HEK293T (cell line): ENCODE data around the gene PDE3A.

Experiments used
- CTCF ChIA-PET: fragments of 350-600 bp; formaldehyde crosslinking; extraction: SDS; loops from one replicate; lab custom pipeline; 2021; ENCODE audit warnings: antibody characterized with exemption, inconsistent platforms; lab: Yijun Ruan, JAX
- POLR2A ChIA-PET: fragments of 350-600 bp; formaldehyde crosslinking; extraction: SDS; loops from one replicate; lab custom pipeline; 2020; ENCODE audit warnings: antibody characterized with exemption, inconsistent platforms; lab: Yijun Ruan, JAX
- DNase-seq: peaks from one replicate; pipeline ENCODE4 v3.0.0; 2012; ENCODE audit warnings: mixed read lengths; ENCODE audit errors: extremely low spot score
- ARNT ChIP-seq: fragments of 450-650 bp; IDR thresholded peaks from 2 replicates; pipeline ENCODE4 v1.6.1; 2017; ENCODE audit warnings: mild to moderate bottlenecking
- BHLHE40 ChIP-seq: fragments of 450-650 bp; IDR thresholded peaks from 2 replicates; pipeline ENCODE4 v1.6.1; 2016; ENCODE audit warnings: mild to moderate bottlenecking, moderate library complexity, borderline replicate concordance
- CTBP1 ChIP-seq: fragments of 450-650 bp; IDR thresholded peaks from 2 replicates; pipeline ENCODE4 v1.6.1; 2016; ENCODE audit warnings: borderline replicate concordance
- ELF4 ChIP-seq: fragments of 450-650 bp; IDR thresholded peaks from 2 replicates; pipeline ENCODE4 v1.6.1; 2017; ENCODE audit warnings: antibody characterized with exemption
- FOXA1 ChIP-seq: fragments of 450-650 bp; IDR thresholded peaks from 2 replicates; pipeline ENCODE4 v1.6.1; 2016; ENCODE audit warnings: mild to moderate bottlenecking
- FOXK2 ChIP-seq: fragments of 450-650 bp; IDR thresholded peaks from 2 replicates; pipeline ENCODE4 v1.6.1; 2016; ENCODE audit warnings: mild to moderate bottlenecking
- FOXM1 ChIP-seq: fragments of 450-650 bp; IDR thresholded peaks from 2 replicates; pipeline ENCODE4 v1.6.1; 2017; ENCODE audit warnings: mild to moderate bottlenecking, borderline replicate concordance
- HDGF ChIP-seq: fragments of 450-650 bp; IDR thresholded peaks from 2 replicates; pipeline ENCODE4 v1.6.1; 2017; ENCODE audit warnings: antibody characterized with exemption, borderline replicate concordance
- L3MBTL2 ChIP-seq: fragments of 450-650 bp; conservative IDR thresholded peaks from 2 replicates; pipeline ENCODE4 v1.6.1; 2016; ENCODE audit warnings: mild to moderate bottlenecking
- LEF1 ChIP-seq: fragments of 450-650 bp; IDR thresholded peaks from 2 replicates; pipeline ENCODE4 v1.6.1; 2017; ENCODE audit warnings: mild to moderate bottlenecking, borderline replicate concordance
- NFRKB ChIP-seq: fragments of 450-650 bp; IDR thresholded peaks from 2 replicates; pipeline ENCODE4 v1.6.1; 2016; ENCODE audit warnings: mild to moderate bottlenecking, moderate library complexity
- SP1 ChIP-seq: fragments of 450-650 bp; IDR thresholded peaks from 2 replicates; pipeline ENCODE4 v1.6.1; 2017
- SUZ12 ChIP-seq: fragments of 450-650 bp; IDR thresholded peaks from 2 replicates; pipeline ENCODE4 v1.6.1; 2016; ENCODE audit warnings: mild to moderate bottlenecking
- TARDBP ChIP-seq: fragments of 450-650 bp; IDR thresholded peaks from 2 replicates; pipeline ENCODE4 v1.6.1; 2016
- ZNF384 ChIP-seq: fragments of 450-650 bp; IDR thresholded peaks from 2 replicates; pipeline ENCODE4 v1.6.1; 2016
- TF ChIP-seq, protein P1 (sequence below): fragments of 450-650 bp; IDR thresholded peaks from 2 replicates; pipeline ENCODE4 v1.6.1; 2016

PDE3A gene

DNA sequence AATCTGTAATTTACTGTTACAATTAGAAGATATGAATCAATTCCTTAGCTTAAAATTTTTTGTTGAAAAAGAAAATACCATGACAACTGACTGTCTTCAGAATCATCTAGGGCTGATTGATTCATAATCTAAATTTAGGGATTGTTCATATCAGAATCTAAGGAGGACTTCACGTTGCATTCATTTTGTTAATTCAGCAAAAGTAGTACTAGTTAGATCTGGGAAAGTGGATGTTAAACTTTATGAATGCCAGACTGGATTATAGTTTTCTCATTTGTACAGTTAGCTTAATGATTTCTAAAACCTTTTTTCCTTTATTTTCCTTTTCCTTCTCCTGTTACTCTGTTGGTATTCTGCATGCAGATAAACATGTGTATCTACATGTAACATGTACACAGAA lies 135.5 kb downstream of the PDE3A start:
- DNase-seq = no peak
- TF ChIP-seq SP1 (no peak), FOXA1 (no peak), BHLHE40 (no peak), NFRKB (no peak), FOXK2 (no peak), TARDBP (no peak), ZNF384 (no peak)
- POLR2A ChIA-PET = no interaction called here
- CTCF ChIA-PET = no interaction called here

GRCh38 chr12:20505056-20505455 lies 136.7 kb downstream of the PDE3A start:
- ChIA-PET POLR2A (no interaction called here), CTCF (interaction anchor here (0.7 kb wide), 2 partner anchors 23 to 766 kb away, joined by 3 read pairs; no protein-coding TSS in a partner anchor)
- no peak for DNase-seq
- TF ChIP-seq, protein P1, sequence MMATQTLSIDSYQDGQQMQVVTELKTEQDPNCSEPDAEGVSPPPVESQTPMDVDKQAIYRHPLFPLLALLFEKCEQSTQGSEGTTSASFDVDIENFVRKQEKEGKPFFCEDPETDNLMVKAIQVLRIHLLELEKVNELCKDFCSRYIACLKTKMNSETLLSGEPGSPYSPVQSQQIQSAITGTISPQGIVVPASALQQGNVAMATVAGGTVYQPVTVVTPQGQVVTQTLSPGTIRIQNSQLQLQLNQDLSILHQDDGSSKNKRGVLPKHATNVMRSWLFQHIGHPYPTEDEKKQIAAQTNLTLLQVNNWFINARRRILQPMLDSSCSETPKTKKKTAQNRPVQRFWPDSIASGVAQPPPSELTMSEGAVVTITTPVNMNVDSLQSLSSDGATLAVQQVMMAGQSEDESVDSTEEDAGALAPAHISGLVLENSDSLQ = no peak
- TF ChIP-seq NFRKB (no peak), BHLHE40 (no peak)

DNA sequence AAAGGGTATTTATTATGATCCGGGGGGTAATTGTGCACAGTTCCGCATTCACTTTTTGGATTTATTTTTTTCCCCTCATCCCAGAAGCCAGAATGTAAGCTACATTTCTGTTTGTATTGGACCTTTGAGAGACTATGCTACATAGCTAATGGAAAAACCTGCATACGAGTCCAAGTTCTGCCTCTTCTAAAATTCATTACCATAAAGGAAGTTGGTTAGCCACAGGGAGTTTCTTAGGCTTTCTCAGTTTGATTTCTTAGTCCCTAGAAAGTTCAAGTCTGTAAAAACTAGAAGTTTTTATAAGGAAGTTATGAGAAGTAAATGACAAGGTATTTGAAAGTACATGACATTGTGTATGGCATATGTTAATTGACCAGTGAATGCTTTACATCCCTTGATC lies 138.7 kb downstream of the PDE3A start:
- TF ChIP-seq HDGF = no peak
- TF ChIP-seq, protein P1 = no peak
- TF ChIP-seq L3MBTL2 = no peak
- no peak for TF ChIP-seq ZNF384
- no peak for TF ChIP-seq FOXM1
- TF ChIP-seq BHLHE40 = no peak
- TF ChIP-seq NFRKB = no peak
- no peak for TF ChIP-seq CTBP1
- no peak for TF ChIP-seq TARDBP
- no peak for TF ChIP-seq ARNT
- TF ChIP-seq ELF4 = no peak
- TF ChIP-seq FOXK2 = no peak
- no peak for TF ChIP-seq FOXA1
- no peak for TF ChIP-seq LEF1
- TF ChIP-seq SP1 = no peak
- TF ChIP-seq SUZ12 = no peak
- no peak for DNase-seq
- POLR2A ChIA-PET = no interaction called here
- CTCF ChIA-PET = no interaction called here

DNA sequence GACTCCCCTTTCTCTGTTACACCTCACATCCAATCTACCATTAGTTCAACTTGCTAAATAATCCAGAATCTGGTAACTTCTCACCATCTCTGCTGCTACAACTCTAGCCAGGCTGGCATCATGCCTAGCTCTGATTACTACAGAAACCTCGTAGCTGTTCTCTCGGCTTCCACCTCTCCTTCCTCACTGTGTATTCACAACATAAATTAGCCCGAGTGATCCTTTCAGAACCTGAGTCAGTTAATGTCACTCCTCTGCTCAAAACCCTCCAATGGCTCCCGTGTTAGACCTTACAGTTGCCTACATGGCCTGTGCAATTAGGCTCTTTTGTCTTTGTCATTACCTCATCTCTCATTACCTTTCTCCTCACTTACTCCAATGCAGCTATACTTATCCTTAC lies 139.4 kb downstream of the PDE3A start:
- no peak for TF ChIP-seq L3MBTL2
- TF ChIP-seq ARNT = no peak
- no peak for TF ChIP-seq LEF1
- TF ChIP-seq BHLHE40 = no peak
- TF ChIP-seq SUZ12 = no peak
- TF ChIP-seq ZNF384 = no peak
- no peak for TF ChIP-seq FOXK2
- no peak for TF ChIP-seq FOXM1
- TF ChIP-seq SP1 = no peak
- TF ChIP-seq FOXA1 = no peak
- TF ChIP-seq TARDBP = no peak
- TF ChIP-seq, protein P1 = no peak
- no peak for TF ChIP-seq ELF4
- no peak for TF ChIP-seq NFRKB
- no peak for DNase-seq
- ChIA-PET CTCF (no interaction called here), POLR2A (no interaction called here)

DNA sequence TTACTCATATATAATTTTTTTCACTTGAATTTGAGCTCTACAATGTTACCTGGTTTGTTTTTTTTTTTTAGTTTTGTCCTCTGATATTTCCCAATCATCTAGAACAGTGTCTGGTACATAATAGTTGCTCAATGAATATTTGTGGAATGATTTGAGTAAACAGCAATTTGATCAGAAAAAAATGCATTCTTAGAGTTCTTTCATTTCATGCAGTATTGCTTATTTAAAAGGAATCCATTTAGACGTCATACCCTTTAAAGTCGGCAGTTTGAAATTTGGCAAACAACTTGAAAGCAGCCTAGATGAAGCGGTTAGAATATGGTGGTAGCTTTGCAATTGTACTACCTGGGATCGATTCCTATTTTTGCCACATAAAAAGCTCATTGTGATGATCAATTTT lies 140.0 kb downstream of the PDE3A start:
- POLR2A ChIA-PET = no interaction called here
- TF ChIP-seq FOXM1 (no peak), ELF4 (no peak), ZNF384 (no peak), BHLHE40 (no peak), L3MBTL2 (no peak), HDGF (no peak), SUZ12 (no peak), FOXA1 (no peak), LEF1 (no peak), CTBP1 (no peak), ARNT (no peak), NFRKB (no peak)
- TF ChIP-seq, protein P1 = no peak
- CTCF ChIA-PET = no interaction called here
- no peak for DNase-seq

DNA sequence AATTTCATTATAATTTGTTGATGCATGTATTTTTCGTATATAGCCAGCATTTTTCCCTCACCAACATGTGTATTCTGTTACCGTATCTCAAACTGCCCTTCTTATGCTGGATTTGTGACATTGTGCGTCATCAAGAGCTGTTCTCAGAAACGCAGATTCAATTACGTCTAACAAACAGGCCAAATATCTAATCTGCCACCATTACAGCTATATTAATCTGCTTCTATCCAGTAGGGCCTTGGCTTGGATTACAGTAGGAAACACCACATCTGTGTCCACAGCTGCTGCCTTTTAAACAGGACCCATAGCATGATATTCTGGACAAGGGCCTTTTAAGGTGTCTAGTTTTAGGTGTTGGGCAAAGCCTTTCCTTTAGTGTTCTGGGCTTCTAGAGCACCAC lies 140.6 kb downstream of the PDE3A start:
- POLR2A ChIA-PET = no interaction called here
- DNase-seq = no peak
- CTCF ChIA-PET = interaction anchor here (0.9 kb wide), 1 partner anchor 40 kb away, joined by 4 read pairs; no protein-coding TSS in a partner anchor
- TF ChIP-seq LEF1 = no peak

GRCh38 chr12:20510811-20511210 lies 142.5 kb downstream of the PDE3A start:
- no peak for DNase-seq
- POLR2A ChIA-PET = no interaction called here
- TF ChIP-seq FOXA1 (no peak), FOXM1 (no peak), CTBP1 (no peak), BHLHE40 (no peak), TARDBP (no peak), SP1 (no peak), L3MBTL2 (no peak), NFRKB (no peak), ELF4 (no peak), ZNF384 (no peak), LEF1 (no peak), SUZ12 (no peak), ARNT (no peak), HDGF (no peak), FOXK2 (no peak)
- TF ChIP-seq, protein P1 = no peak
- CTCF ChIA-PET = no interaction called here
